NCI-H2081 treated with DMSO at 0.1 percent for 48 hours (cell line): ENCODE data around the gene GNB1.
"Not testable (repeated sequence)": the region's sequence is repeated elsewhere in the genome, so short reads cannot be mapped to it uniquely, and the experiment has no call there.

ENCODE experiments used
- DNase-seq: peaks from one replicate; lab custom pipeline; 2025; lab: John Stamatoyannopoulos, UW

The GNB1 gene

DNA sequence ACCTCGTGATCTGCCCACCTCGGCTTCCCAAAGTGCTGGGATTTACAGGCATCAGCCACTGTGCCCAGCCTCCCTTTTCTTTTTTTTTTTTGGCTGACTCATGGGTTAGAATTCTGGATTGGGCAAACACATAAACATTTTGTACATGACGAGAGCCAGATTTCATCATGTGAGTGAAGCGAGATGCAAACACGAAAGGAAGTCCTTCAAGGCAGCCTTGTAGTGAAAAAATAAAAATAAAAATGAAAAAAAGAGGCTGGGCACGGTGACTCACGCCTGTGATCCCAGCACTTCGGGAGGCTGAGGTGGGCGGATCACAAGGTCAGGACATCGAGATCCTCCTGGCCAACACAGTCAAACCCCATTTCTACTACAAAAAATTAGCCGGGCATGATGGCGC, 149.9 kb downstream of the GNB1 start:
- not testable (repeated sequence) for DNase-seq

DNA sequence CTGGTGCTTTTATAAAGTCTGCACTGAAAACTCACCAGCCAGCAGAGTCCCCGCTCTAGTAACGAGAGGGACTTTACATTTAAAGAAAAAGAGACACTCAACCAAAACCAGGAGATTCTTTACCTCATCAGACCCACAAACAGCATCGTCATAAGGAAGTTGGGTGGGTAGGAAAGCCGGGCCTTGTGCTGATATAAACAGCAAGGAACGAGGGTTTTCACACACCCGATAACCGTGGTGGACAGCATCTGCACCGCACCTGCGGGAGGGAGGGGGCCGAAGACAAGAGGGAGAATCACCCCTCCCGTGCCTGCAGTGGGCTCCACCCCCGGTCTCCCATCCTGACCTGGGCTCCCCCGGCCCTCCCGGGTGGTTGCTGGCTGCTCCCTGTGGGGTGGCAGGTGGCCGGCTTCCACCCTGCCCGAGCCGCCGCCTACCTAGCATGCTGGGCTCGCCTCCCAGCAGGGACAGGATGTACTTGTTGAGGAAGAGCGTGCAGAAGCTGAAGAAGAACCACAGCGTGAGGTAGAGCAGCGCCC, 152.0 kb downstream of the GNB1 start:
- DNase-seq = not testable (repeated sequence)

DNA sequence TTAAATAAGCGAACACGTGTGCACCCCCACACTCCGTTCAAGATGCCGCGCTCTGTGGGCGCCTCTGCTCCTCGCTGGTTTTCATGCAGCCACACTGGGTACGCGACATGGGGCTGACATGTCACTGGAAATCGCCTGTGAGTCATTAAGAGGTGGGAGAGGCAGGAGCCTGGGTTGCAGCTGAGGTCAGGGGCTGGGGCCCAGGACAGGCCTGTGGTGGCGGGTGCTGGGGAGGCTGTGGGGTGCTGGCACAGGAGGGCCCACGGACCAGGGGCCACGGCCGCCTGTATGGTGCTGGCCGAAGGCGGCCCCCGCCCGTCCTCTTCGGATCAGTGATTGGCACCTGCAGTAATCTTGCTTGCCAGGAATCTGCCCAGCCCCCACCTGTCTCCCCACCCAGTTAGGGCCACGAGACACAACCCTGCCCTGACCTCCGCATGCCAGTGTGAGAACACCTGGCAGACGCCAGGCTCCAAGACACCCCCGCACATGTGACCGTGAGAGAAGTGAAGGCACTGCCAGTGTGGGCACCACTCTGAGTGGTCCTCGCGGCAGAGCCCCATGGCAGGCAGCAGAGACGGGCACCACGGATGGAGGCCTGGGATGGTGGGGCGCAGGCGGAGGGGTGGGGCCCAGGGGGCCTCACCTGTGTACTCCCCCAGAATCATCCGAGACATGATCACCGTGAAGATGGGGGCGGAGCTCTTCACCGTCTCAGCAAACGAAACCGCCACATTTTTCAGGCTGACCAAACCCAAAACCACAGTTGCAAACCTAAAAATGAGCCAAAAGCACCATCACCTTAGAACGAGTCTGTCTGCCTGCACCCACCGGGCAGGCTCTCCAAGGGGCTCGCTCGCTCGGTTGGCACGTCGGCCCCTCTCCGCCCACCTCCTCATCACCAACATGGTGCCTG, 153.0 kb downstream of the GNB1 start:
- DNase-seq = not testable (repeated sequence)
